ENCODE data around the gene ZFP69B. TPM values are rescaled to one million over a fixed set of nuclear protein-coding genes. Genes with fewer than 3 reads are reported as not detected.

The ZFP69B gene
- total RNA-seq, 4 donors from 2014 or later: 0.68 to 1.9 TPM; not detected in 2

DNA sequence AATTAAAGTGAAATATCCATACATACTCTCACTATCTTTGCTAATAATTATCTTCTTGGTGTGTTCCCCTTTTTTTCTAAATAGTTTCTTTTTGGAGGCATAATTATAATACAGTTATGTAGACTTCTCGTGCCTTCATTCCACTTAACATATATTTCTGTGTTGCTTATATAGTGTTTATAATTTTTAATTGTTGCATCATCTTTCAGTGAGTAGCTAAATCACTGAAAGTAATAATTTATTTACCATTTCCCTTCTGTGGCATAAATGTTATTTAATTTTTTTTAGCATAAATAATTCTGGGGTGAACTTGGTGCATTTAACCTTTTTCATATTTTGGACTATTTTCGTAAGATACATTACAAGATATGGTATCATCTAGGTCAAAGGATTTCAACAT lies 38.4 kb upstream of the ZFP69B start:
- peaks cover 0 to 54% (median 9%) of the 10 kb centered on the region in 4 donors for H3K36me3 ChIP-seq
- in situ Hi-C loops (cut with MboI; ENCODE audit: low pct_ligation_motif_present in 1 of 4, low pct_unique_long_range_greater_than_20kb in 1 of 4, low sequenced_read_pairs in 3 of 4): loop anchor here in 1 of 4 donors (25.0 kb wide), 1 partner anchor 275 kb away; no protein-coding TSS in a partner anchor
- H3K9me3 ChIP-seq: no peaks in the 10 kb centered on the region
- no peak for DNase-seq
- H3K4me1 ChIP-seq: no peaks in the 10 kb centered on the region
- WGBS, 2 donors (ENCODE audit: low coverage in 1 of 2): 92 to 100% methylated on average over 2 of the region's 2 CpGs
- no peak overlapping the region for H3K4me3 ChIP-seq
- intact Hi-C loops (cut with DNase I; ENCODE audit: low total_unique reads): no loop called here
- H3K27ac ChIP-seq: no peak overlapping the region
- no peaks in the 10 kb centered on the region for H3K27me3 ChIP-seq
- TF ChIP-seq POLR2AphosphoS5 (IDR thresholded peaks at IDR 0.05) (no peak), POLR2A (IDR thresholded peaks at IDR 0.05) (no peak), EP300 (IDR thresholded peaks at IDR 0.05; ENCODE audit: low read depth) (no peak)
- TF ChIP-seq, protein P1, sequence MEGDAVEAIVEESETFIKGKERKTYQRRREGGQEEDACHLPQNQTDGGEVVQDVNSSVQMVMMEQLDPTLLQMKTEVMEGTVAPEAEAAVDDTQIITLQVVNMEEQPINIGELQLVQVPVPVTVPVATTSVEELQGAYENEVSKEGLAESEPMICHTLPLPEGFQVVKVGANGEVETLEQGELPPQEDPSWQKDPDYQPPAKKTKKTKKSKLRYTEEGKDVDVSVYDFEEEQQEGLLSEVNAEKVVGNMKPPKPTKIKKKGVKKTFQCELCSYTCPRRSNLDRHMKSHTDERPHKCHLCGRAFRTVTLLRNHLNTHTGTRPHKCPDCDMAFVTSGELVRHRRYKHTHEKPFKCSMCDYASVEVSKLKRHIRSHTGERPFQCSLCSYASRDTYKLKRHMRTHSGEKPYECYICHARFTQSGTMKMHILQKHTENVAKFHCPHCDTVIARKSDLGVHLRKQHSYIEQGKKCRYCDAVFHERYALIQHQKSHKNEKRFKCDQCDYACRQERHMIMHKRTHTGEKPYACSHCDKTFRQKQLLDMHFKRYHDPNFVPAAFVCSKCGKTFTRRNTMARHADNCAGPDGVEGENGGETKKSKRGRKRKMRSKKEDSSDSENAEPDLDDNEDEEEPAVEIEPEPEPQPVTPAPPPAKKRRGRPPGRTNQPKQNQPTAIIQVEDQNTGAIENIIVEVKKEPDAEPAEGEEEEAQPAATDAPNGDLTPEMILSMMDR (IDR thresholded peaks at IDR 0.05): no peak

- DNase-seq: no peak
- H3K4me3 ChIP-seq: no peak overlapping the region
- peaks cover 0 to 68% (median 16%) of the 10 kb centered on the region in 4 donors for H3K36me3 ChIP-seq
- in situ Hi-C loops (cut with MboI; ENCODE audit: low pct_ligation_motif_present in 1 of 4, low pct_unique_long_range_greater_than_20kb in 1 of 4, low sequenced_read_pairs in 3 of 4) (loop anchor here in 1 of 4 donors (25.0 kb wide), 1 partner anchor 276 kb away; no protein-coding TSS in a partner anchor), intact Hi-C loops (cut with DNase I; ENCODE audit: low total_unique reads) (no loop called here)
- no peaks in the 10 kb centered on the region for H3K27me3 ChIP-seq
- WGBS, 2 donors (ENCODE audit: low coverage in 1 of 2): 93 to 100% methylated on average over 5 to 6 of the region's 6 CpGs
- H3K9me3 ChIP-seq: no peaks in the 10 kb centered on the region
- H3K4me1 ChIP-seq: no peaks in the 10 kb centered on the region
- TF ChIP-seq, protein P1 (IDR thresholded peaks at IDR 0.05): no peak
- TF ChIP-seq EP300 (IDR thresholded peaks at IDR 0.05; ENCODE audit: low read depth) (no peak), POLR2A (IDR thresholded peaks at IDR 0.05) (no peak), POLR2AphosphoS5 (IDR thresholded peaks at IDR 0.05) (no peak)
- no peak overlapping the region for H3K27ac ChIP-seq
These were observed 36.6 kb upstream of the ZFP69B start for GRCh38 chr1:40413527-40414252.

DNA sequence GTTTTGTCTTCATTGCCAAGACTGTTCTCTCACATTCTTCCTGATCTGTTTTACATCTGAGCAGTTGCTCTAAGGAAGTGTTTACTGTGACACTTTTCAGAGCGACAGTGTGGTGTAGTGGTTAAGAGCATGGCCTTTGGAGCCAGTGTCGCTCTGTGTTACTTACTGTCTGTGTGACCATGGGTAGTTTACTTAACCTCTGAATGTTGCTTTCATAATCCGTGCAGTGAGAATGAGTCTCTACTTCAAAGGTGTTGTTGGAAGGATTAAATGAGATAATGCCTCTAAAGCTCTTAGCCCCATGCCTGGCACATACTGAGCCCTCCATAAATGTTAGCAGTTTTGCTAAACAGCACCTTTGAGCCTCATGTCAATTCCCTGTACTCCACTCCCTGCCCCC lies 35.9 kb upstream of the ZFP69B start:
- Histone ChIP-seq H3K36me3 (peaks cover 0 to 65% (median 16%) of the 10 kb centered on the region in 4 donors), H3K27me3 (no peaks in the 10 kb centered on the region), H3K4me3 (no peak overlapping the region), H3K4me1 (no peaks in the 10 kb centered on the region), H3K9me3 (no peaks in the 10 kb centered on the region), H3K27ac (no peak overlapping the region)
- in situ Hi-C loops (cut with MboI; ENCODE audit: low pct_ligation_motif_present in 1 of 4, low pct_unique_long_range_greater_than_20kb in 1 of 4, low sequenced_read_pairs in 3 of 4): loop anchor here in 1 of 4 donors (25.0 kb wide), 1 partner anchor 277 kb away; no protein-coding TSS in a partner anchor
- 86% methylated on average over 3 of the region's 3 CpGs; no CpG with 5 or more reads in 1 of the 2 donors for WGBS, 2 donors (ENCODE audit: low coverage in 1 of 2)
- intact Hi-C loops (cut with DNase I; ENCODE audit: low total_unique reads): no loop called here
- TF ChIP-seq EP300 (IDR thresholded peaks at IDR 0.05; ENCODE audit: low read depth) (no peak), POLR2AphosphoS5 (IDR thresholded peaks at IDR 0.05) (no peak), POLR2A (IDR thresholded peaks at IDR 0.05) (no peak)
- TF ChIP-seq, protein P1 (IDR thresholded peaks at IDR 0.05): no peak
- DNase-seq: no peak

- peaks cover 0 to 61% (median 18%) of the 10 kb centered on the region in 4 donors for H3K36me3 ChIP-seq
- TF ChIP-seq EP300 (IDR thresholded peaks at IDR 0.05; ENCODE audit: low read depth) (no peak), POLR2AphosphoS5 (IDR thresholded peaks at IDR 0.05) (no peak), POLR2A (IDR thresholded peaks at IDR 0.05) (no peak)
- TF ChIP-seq, protein P1 (IDR thresholded peaks at IDR 0.05): no peak
- H3K27ac ChIP-seq: no peak overlapping the region
- 93% methylated on average over 4 of the region's 4 CpGs; no CpG with 5 or more reads in 1 of the 2 donors for WGBS, 2 donors (ENCODE audit: low coverage in 1 of 2)
- in situ Hi-C loops (cut with MboI; ENCODE audit: low pct_ligation_motif_present in 1 of 4, low pct_unique_long_range_greater_than_20kb in 1 of 4, low sequenced_read_pairs in 3 of 4) (loop anchor here in 1 of 4 donors (25.0 kb wide), 1 partner anchor 279 kb away; no protein-coding TSS in a partner anchor), intact Hi-C loops (cut with DNase I; ENCODE audit: low total_unique reads) (no loop called here)
- H3K27me3 ChIP-seq: no peaks in the 10 kb centered on the region
- H3K9me3 ChIP-seq: no peaks in the 10 kb centered on the region
- peaks cover 0 to 2% (median 0%) of the 10 kb centered on the region in 4 donors for H3K4me1 ChIP-seq
- DNase-seq: no peak
- no peak overlapping the region for H3K4me3 ChIP-seq
These were observed 33.6 kb upstream of the ZFP69B start for GRCh38 chr1:40416709-40417108.

Data from transverse colon (tissue), 4 donors.